Neutrophil (primary cell): ENCODE data around the gene TXLNB.

Experiments
- H3K27ac ChIP-seq: fragments of 200-600 bp; sonication (generic); 2 replicates; pipeline ENCODE4 v1.5.1; 2016; ENCODE audit warnings: mild to moderate bottlenecking, moderate library complexity
- H3K27me3 ChIP-seq: fragments of 200-600 bp; sonication (generic); 2 replicates; pipeline ENCODE4 v1.6.0; 2016; ENCODE audit warnings: mild to moderate bottlenecking
- H3K36me3 ChIP-seq: fragments of 200-600 bp; sonication (generic); 2 replicates; pipeline ENCODE4 v1.5.1; 2017
- H3K4me1 ChIP-seq, 2 experiments: fragments of 200-600 bp in 1 of 2; sonication (generic) in 1 of 2; 1 replicate in 1 of 2; 2 replicates in 1 of 2; pipeline versions ENCODE4 v1.5.1 to v1.6.1; 2013 to 2016; ENCODE audit warnings: low read depth in 1 of 2, low read length in 1 of 2, mild to moderate bottlenecking in 1 of 2, moderate library complexity in 1 of 2; ENCODE audit not compliant: control insufficient read depth in 1 of 2, insufficient read depth in 1 of 2
- H3K4me3 ChIP-seq, 2 experiments: fragments of 200-600 bp in 1 of 2; sonication (generic) in 1 of 2; 1 replicate in 1 of 2; 2 replicates in 1 of 2; pipeline ENCODE4 v1.5.1; 2013 to 2016; ENCODE audit warnings: low read depth in 1 of 2, low read length in 1 of 2, mild to moderate bottlenecking in 1 of 2, moderate library complexity in 1 of 2
- H3K9me3 ChIP-seq: fragments of 200-600 bp; sonication (generic); 2 replicates; pipeline ENCODE4 v1.5.1; 2016
- TF ChIP-seq, protein P1 (sequence below): fragments of 200-600 bp; sonication (generic); IDR thresholded peaks from 2 replicates; pipeline ENCODE4 v1.5.1; 2016; ENCODE audit warnings: antibody characterized with exemption

Gene TXLNB

DNA sequence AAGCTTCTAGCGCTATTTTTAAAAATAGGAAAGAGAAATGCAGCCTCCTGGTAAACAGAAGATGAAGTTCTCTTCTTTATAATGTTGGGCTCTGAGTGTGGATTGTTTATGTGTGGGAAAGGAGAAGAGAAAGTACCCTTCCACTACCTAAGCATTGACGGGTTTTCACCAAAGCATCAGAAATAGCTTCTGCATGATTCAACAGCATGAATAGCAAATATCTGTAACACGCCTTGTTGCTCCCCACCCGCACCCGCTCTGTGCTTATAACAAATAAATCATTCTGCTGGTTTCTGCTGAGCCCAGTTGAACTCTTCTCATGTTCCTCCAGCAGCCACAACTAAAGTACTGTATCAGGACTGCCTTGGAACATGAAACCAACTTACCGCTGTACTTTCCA is 20.7 kb downstream of the TXLNB start:
- Histone ChIP-seq H3K4me1 (no peaks in the 10 kb centered on the region), H3K4me3 (no peak overlapping the region), H3K9me3 (no peaks in the 10 kb centered on the region), H3K27ac (no peak overlapping the region), H3K27me3 (no peaks in the 10 kb centered on the region), H3K36me3 (no peaks in the 10 kb centered on the region)
- TF ChIP-seq, protein P1, sequence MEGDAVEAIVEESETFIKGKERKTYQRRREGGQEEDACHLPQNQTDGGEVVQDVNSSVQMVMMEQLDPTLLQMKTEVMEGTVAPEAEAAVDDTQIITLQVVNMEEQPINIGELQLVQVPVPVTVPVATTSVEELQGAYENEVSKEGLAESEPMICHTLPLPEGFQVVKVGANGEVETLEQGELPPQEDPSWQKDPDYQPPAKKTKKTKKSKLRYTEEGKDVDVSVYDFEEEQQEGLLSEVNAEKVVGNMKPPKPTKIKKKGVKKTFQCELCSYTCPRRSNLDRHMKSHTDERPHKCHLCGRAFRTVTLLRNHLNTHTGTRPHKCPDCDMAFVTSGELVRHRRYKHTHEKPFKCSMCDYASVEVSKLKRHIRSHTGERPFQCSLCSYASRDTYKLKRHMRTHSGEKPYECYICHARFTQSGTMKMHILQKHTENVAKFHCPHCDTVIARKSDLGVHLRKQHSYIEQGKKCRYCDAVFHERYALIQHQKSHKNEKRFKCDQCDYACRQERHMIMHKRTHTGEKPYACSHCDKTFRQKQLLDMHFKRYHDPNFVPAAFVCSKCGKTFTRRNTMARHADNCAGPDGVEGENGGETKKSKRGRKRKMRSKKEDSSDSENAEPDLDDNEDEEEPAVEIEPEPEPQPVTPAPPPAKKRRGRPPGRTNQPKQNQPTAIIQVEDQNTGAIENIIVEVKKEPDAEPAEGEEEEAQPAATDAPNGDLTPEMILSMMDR = no peak

DNA sequence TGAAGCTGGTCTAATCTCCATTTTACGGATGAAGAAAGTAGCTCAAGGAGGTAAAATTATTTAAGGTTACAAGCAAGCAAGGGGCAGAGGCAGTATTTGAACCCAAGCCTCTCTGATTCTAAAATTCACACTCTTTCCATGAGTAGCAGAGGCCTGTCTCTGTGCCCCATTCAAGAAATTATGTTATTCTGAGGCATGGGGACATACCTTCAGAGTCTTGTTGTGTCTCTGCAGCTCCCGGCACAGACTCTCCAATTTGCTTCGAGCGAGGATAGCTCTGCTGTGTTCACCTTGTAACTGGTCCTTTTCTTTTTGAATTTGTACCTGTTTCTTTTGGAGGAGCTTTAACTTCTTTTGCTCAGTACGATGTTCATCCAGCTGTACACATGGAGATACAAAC is 21.5 kb downstream of the TXLNB start:
- H3K4me1 ChIP-seq = no peaks in the 10 kb centered on the region
- no peak overlapping the region for H3K4me3 ChIP-seq
- no peak overlapping the region for H3K27ac ChIP-seq
- H3K27me3 ChIP-seq = no peaks in the 10 kb centered on the region
- no peaks in the 10 kb centered on the region for H3K9me3 ChIP-seq
- no peaks in the 10 kb centered on the region for H3K36me3 ChIP-seq
- TF ChIP-seq, protein P1 = no peak

DNA sequence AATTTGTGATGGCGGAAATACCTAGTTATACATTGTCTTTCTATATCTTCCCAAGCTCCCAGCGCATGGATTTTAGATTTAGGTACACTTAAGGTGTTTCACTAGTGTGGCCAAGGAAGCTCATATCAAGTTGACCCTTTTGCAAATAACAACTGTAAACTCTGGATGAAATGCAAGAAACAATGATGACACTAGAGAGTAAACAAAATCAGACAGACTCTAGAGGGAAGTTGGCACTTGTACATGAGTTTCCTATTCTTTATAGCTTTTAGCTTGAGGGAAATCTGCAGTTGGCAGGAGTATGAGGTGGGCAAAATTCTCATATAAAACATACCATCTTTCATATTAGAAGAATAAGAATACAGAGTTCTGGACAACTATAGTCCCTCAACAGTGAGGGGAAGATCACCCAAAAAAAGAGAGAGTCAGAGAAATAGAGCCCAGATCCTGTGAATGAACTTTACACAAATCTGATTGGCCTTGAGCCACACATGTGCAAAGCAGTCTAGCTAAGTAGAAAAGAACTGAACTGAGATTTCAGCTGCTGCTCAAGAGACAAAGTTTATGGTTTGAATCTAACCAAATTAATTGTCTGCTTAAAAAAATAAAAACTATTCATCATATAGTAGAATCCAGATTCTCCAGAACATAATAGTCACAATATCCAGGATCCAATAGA is 26.1 kb downstream of the TXLNB start:
- H3K4me1 ChIP-seq = no peaks in the 10 kb centered on the region
- no peaks in the 10 kb centered on the region for H3K27me3 ChIP-seq
- H3K4me3 ChIP-seq = no peak overlapping the region
- H3K27ac ChIP-seq = no peak overlapping the region
- TF ChIP-seq, protein P1 = no peak
- no peaks in the 10 kb centered on the region for H3K36me3 ChIP-seq
- H3K9me3 ChIP-seq = no peaks in the 10 kb centered on the region

DNA sequence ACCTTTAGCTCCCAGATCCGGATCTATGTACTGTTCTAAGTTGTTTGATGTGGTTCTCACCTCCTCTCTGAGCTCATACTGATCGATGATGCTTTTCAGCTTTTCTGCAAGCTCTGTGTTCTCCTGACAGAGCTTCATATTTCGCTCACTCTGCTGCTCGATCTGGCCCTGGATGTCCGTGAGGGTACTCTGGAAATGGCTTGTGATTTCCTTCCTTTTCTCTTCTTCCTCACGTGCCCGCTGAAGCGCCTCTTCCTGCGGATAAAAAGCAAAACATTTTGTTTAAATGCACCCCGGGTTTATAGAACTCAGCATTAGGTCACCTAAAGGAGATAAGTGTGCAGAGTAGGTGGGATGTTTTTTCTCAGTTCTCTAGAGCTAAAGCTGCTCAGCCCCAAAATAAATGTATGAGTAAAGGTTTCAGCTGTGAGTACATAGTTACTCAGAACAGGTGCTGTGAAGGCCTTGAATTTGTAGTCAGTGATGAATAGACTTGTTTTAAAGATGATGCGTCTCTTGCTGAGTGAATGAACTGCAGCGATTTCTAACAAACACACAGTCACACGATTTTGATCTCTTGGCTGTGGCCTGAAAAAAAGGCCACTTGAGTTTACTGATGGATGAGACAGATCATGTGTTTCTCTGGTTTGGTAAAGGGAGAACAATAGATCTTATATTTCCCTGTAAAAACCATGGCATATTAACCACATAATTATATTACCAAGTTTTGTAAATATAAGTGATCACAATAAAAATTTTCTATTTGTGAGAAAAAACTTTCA is 29.1 kb downstream of the TXLNB start:
- Histone ChIP-seq H3K4me1 (no peaks in the 10 kb centered on the region), H3K27ac (no peak overlapping the region), H3K9me3 (no peaks in the 10 kb centered on the region), H3K36me3 (no peaks in the 10 kb centered on the region), H3K4me3 (no peak overlapping the region), H3K27me3 (no peaks in the 10 kb centered on the region)
- TF ChIP-seq, protein P1 = no peak

DNA sequence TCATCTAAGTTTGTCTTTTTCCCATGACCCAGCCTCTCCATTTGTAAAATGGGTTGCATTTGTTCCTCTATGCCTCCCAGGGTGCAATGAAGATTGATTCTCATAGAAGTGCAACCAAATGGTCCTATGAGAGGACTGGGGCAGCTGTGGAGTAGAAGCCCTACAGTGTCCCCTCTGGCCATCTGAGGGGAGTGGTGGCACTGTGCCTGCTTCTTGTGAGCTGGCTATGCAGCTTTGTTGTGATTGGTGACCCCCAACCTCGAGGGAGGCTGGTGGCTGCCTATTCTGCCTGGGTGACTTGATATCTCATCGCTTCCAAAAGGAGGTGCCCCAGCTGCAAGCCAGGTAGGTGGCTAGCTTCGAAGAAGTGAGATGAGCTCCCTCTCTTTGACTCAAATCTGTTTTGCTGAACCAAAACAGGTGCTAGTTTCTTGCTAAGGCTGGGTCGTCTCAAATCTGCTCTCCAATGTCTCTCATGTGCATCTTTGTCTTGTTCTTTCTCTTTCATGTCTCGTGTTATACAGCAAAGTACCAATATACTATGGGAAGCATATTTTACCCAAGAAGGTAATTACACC is 33.9 kb downstream of the TXLNB start:
- H3K4me1 ChIP-seq = peaks cover 5% of the 10 kb centered on the region in 2 experiments
- TF ChIP-seq, protein P1 = no peak
- H3K27ac ChIP-seq = no peak overlapping the region
- no peaks in the 10 kb centered on the region for H3K9me3 ChIP-seq
- no peaks in the 10 kb centered on the region for H3K27me3 ChIP-seq
- H3K36me3 ChIP-seq = no peaks in the 10 kb centered on the region
- no peak overlapping the region for H3K4me3 ChIP-seq
